ENCODE results near the gene DEPDC5. TPM values are rescaled to one million over a fixed set of nuclear protein-coding genes. Genes with fewer than 3 reads are reported as not detected.

DEPDC5 gene
- total and polyA plus RNA-seq, 12 donors = 14.4 to 35.9 (median 23.1) TPM

DNA sequence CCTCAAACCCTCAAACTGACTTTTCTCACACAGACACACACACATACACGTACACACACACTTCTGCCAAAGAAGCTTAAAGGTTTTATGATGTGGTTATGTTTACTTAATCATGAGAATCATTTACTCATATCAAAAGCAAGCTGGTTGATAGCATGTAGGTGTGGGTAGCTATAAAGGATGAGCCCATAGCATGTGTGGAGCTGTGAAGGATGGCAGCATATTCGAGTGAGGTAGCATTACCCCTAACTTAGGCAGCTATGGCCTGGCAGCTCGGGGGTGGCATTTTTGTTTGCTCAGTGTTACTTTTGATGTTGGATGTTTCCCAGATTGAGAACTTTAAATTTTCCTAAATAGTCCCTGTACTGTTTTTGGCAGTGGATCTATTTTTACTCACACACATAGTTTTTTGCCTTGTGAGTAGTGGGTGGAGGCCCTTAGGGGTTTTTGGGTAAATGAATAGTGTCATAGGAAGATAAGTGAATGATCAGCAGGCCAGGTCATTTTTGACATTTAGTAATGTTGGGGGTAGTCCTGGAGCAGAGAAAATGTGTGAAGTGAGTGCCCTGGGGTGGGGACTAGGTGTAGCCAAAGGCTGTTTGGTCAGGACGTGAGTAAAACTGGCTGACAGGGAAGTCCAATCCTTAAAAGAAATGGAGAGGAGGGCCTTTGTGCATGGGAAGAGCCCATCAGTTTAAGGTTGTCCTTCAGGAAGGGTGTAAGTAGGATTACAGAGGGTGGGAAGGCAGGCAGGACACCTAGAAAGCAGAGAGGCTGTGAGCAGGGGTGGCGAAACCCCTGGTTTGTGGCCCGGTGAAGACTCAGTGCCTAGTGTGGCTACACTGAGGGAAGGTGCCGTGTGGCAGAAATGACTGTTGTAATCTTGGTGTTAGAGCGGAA is 197.6 kb downstream of the DEPDC5 start:
- intact Hi-C loops (cut with DNase I) = no loop called here
- H3K27ac ChIP-seq = peak overlapping the region in 3 of 5 donors; percentile 45 to 68 (median 50)
- DNase-seq = no peak

DNA sequence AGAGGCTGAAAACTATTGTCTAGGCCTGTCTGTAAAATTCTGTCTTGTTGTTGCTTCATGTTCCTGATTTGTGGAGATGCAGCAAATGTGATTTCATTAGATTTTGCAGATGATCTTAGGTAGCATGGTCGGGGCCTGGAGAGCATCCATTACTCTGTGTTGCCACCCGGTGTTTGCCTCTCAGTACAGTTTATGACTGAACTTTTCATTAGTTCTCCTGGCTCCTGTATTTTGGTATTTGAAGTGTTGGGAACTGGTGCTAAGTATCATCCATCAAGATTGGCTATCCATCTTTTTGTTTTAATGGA is 198.2 kb downstream of the DEPDC5 start:
- no peak for TF ChIP-seq POLR2A (IDR thresholded peaks at IDR 0.05)
- TF ChIP-seq, protein P1, sequence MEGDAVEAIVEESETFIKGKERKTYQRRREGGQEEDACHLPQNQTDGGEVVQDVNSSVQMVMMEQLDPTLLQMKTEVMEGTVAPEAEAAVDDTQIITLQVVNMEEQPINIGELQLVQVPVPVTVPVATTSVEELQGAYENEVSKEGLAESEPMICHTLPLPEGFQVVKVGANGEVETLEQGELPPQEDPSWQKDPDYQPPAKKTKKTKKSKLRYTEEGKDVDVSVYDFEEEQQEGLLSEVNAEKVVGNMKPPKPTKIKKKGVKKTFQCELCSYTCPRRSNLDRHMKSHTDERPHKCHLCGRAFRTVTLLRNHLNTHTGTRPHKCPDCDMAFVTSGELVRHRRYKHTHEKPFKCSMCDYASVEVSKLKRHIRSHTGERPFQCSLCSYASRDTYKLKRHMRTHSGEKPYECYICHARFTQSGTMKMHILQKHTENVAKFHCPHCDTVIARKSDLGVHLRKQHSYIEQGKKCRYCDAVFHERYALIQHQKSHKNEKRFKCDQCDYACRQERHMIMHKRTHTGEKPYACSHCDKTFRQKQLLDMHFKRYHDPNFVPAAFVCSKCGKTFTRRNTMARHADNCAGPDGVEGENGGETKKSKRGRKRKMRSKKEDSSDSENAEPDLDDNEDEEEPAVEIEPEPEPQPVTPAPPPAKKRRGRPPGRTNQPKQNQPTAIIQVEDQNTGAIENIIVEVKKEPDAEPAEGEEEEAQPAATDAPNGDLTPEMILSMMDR (IDR thresholded peaks at IDR 0.05) = no peak
- H3K4me3 ChIP-seq = no peak overlapping the region
- no peak for DNase-seq
- H3K9me3 ChIP-seq (replicated peaks in 1 of 3) = no peaks in the 10 kb centered on the region
- WGBS, 4 donors = 64 to 84% (median 81%) methylated on average over 2 of the region's 2 CpGs
- H3K4me1 ChIP-seq (replicated peaks in 1 of 2) = peaks cover 24 to 46% of the 10 kb centered on the region in 2 donors
- intact Hi-C loops (cut with DNase I) = no loop called here
- H3K27ac ChIP-seq = peak overlapping the region in 3 of 5 donors; percentile 45 to 68 (median 50)
- H3K27me3 ChIP-seq = no peaks in the 10 kb centered on the region
- peaks cover 0 to 38% of the 10 kb centered on the region in 2 donors for H3K36me3 ChIP-seq (replicated peaks in 1 of 2)

More for the DNA sequence above, 197.6 kb downstream of the DEPDC5 start:
- Histone ChIP-seq H3K4me3 (no peak overlapping the region), H3K27me3 (no peaks in the 10 kb centered on the region), H3K4me1 (replicated peaks in 1 of 2) (peaks cover 24 to 52% of the 10 kb centered on the region in 2 donors), H3K9me3 (replicated peaks in 1 of 3) (no peaks in the 10 kb centered on the region), H3K36me3 (replicated peaks in 1 of 2) (peaks cover 0 to 32% of the 10 kb centered on the region in 2 donors)
- WGBS, 4 donors = 76 to 88% (median 83%) methylated on average over 8 of the region's 8 CpGs
- TF ChIP-seq POLR2A (IDR thresholded peaks at IDR 0.05) = no peak
- TF ChIP-seq, protein P1 (IDR thresholded peaks at IDR 0.05) = no peak

DNA sequence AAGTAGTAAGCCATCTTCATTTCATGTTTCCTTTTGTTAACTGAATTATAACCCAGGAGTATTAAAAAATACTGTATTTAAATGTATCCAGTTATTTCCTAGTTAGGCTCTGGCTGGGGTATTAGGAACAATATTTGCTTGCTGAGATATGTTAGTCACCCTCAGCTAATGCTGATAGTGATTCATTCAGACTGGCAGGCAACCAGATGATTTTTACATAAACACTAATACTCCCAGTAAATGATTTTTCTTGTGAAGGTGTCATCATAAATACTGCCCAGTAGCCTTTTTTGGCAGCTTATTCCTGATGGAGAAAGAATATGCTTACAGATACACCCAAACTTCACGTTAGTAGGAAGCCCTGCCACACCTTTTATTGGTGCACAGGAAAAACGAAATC is 198.7 kb downstream of the DEPDC5 start:
- H3K36me3 ChIP-seq (replicated peaks in 1 of 2) = peaks cover 0 to 41% of the 10 kb centered on the region in 2 donors
- TF ChIP-seq POLR2A (IDR thresholded peaks at IDR 0.05) = no peak
- TF ChIP-seq, protein P1 (IDR thresholded peaks at IDR 0.05) = no peak
- WGBS, 4 donors = 19 to 25% (median 22%) methylated on average over 2 of the region's 2 CpGs
- peak overlapping the region in 3 of 5 donors; percentile 45 to 68 (median 45) for H3K27ac ChIP-seq
- peaks cover 24 to 44% of the 10 kb centered on the region in 2 donors for H3K4me1 ChIP-seq (replicated peaks in 1 of 2)
- intact Hi-C loops (cut with DNase I) = no loop called here
- DNase-seq = peak in 3 of 7 donors; percentile 56 to 65 (median 60)
- H3K27me3 ChIP-seq = no peaks in the 10 kb centered on the region
- no peaks in the 10 kb centered on the region for H3K9me3 ChIP-seq (replicated peaks in 1 of 3)
- no peak overlapping the region for H3K4me3 ChIP-seq

DNA sequence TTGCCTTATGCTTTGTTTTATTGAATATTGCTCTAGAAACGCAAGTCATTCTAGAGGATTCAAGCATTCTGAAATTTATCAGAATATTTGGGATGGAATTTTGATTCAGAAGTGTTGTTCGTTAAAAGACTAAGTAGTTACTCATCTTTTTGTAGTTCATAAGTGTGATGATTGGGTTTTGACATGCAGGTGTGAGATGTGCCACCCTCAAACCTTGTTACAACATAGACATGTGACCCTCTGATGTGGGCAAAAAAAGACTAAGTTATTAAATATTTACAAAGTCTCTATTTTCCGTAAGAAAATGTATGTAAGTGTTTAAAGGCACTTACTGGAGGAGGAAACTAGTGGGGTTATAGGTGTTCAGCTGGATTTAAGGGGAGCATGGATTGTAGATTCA is 199.4 kb downstream of the DEPDC5 start:
- H3K36me3 ChIP-seq (replicated peaks in 1 of 2) = peaks cover 0 to 45% of the 10 kb centered on the region in 2 donors
- intact Hi-C loops (cut with DNase I) = no loop called here

More for the DNA sequence above, 199.4 kb downstream of the DEPDC5 start:
- no peak overlapping the region for H3K4me3 ChIP-seq
- peaks cover 24 to 39% of the 10 kb centered on the region in 2 donors for H3K4me1 ChIP-seq (replicated peaks in 1 of 2)
- no peak for DNase-seq
- 84 to 88% (median 88%) methylated on average over 3 of the region's 3 CpGs for WGBS, 4 donors
- H3K27ac ChIP-seq = peak overlapping the region in 3 of 5 donors; percentile 11 to 68 (median 45)
- H3K27me3 ChIP-seq = no peaks in the 10 kb centered on the region
- no peak for TF ChIP-seq POLR2A (IDR thresholded peaks at IDR 0.05)
- TF ChIP-seq, protein P1 (IDR thresholded peaks at IDR 0.05) = no peak
- no peaks in the 10 kb centered on the region for H3K9me3 ChIP-seq (replicated peaks in 1 of 3)
